Muscle of back (tissue), 11 donors: ENCODE results near the gene CPT1B. TPM values are rescaled to one million over a fixed set of nuclear protein-coding genes. Genes with fewer than 3 reads are reported as not detected.
"Not testable (repeated sequence)": the region's sequence is repeated elsewhere in the genome, so short reads cannot be mapped to it uniquely, and the experiment has no call there.

Experiments
- DNase-seq, 3 donors: peaks; one replicate each; pipeline versions ENCODE4 v3.0.0 to v3.0.0-alpha.2; 2013
- polyA plus RNA-seq, 10 donors: library from polyadenylated mRNA; unstranded; fragments of 120-200 nt; gene quantifications; one replicate each; pipeline ENCODE4 v1.2.1, GENCODE V29; 2013; ENCODE audit not compliant: insufficient read length in 10 of 10

CPT1B gene
- polyA plus RNA-seq, 10 donors, result 22.3 to 73.5 (median 49.0) TPM

- peak in 2 of 3 donors; percentile 82 to 92 for DNase-seq
Observed at GRCh38 chr22:50529897-50530579, 48.2 kb downstream of the CPT1B start, which contains the start of gene TYMP. TSS of gene TYMP (minus strand) at chr22:50530012. CDS start at chr22:50529709, 303 bp downstream.

DNA sequence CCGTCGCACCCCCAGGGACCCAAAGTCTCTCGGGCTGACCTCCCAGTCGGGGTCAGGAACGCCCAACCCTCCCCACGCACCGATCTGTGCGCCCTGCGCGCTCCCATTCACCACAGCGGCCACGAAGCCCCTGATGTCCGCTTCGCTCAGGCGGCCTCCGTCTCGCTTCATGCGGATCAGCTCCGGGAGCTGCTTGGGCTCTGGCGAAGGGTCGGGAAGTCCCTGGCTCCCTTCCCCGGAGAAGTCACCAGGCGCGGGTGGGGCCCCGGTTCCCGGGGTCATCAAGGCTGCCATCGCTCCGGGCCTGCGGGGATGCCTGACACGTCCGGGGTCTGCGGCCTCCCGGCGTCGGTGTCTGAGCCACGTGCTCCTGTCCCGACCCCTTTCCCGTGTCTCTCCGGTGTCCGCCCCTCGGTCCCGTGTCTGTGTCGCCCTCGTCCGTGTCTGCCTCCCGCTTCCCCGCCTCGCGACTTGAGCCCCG lies 48.8 kb downstream of the CPT1B start:
- peak in 1 of 3 donors; percentile 71 for DNase-seq

- DNase-seq, result peak in 1 of 3 donors; percentile 45
Observed at GRCh38 chr22:50528682-50529415, 49.4 kb downstream of the CPT1B start.

DNA sequence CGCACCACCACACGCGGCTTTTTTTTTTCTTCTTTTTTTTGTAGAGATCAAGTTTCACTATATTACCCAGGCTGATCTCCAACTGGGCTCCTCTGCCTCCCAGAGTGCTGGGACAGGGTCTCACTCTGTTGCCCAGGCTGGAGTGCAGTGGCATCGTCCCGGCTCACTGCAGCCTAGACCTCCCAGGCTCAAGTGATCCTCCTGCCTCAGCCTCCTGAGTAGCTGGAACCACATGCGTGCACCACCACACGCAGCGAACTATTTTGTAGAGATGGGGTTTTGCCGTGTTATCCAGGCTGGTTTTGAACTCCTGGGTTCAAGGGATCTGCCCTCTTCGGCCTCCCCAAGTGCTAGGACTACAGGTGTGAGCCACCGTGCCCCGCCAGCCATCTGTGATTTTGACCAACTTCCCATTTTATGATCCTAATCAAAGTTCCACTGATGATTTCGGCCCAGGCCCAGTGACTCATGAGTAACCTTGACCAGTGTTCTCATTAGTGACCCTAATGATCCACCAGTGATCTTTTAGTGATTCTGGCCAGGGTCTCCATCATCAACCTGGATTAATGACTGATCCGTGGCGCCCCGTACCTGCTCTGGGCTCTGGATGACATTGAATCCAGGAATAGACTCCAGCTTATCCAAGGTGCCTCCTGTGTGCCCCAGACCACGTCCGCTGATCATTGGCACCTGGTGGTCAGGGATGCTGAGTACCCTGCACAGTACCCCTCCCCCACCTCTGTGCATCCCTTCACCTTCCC lies 50.1 kb downstream of the CPT1B start:
- peak in 1 of 3 donors; percentile 23 for DNase-seq

DNA sequence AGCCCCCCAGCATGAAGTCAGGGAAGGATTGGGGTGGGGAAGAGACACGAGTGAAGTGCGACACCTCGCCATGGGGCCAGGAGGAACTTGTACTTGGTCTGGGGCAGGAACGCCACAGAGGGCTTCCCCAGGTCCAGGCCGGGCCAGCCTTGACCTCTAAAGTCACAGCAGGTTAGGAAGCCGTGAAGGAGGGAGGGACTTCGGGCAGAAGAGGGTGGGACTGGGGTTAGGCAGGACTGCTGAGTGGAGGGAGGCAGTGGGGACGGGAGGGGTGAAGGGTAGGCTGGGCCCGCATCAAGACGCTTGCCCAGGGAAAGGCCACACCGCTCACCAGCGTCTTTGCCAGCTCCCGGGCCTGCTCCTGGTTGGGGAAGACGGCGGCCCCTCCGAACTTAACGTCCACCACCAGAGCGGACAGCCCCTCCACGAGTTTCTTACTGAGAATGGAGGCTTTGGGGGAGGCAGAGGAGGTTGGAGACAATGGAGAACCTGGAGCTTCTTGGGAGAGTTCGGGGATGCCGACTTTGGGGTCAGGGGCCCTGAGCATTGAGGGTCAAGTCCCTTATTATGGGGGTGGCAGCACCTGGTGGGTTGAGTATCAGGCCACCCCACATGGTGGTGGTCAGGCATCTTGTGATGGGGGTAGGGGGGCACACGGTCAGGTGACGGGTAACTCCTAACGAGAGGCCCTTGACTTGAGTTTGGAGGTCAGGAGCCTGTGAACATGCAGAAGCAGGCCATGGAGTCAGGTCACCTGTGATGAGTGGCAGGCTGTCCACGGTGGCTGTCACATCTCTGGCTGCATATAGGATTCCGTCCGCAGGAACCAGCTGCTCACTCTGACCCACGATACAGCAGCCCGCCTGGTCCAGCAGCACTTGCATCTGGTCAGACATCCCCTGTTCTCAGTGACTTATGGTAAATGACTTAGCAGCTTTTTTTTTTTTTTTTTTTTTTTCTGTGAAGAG lies 51.1 kb downstream of the CPT1B start:
- peak in 1 of 3 donors; percentile 69 for DNase-seq

GRCh38 chr22:50526108-50526833 lies 52.0 kb downstream of the CPT1B start:
- DNase-seq, result peak in 2 of 3 donors; percentile 85 to 95

DNA sequence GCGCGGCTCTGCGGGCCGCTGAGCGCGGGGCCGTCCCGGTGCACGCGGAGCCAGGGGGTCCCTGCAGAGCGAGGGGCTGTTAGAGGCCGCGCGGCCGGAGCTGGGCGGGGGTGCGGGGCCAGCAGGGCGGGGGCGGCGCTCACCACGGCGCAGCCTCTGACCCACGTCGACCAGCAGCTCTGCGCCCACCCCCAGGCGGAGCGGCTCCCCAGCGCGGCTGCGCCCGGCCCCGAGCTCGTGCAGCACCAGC lies 52.4 kb downstream of the CPT1B start:
- peak in 1 of 3 donors; percentile 71 for DNase-seq

- DNase-seq, result peak; percentile 98 to 99 (median 98)
Observed at GRCh38 chr22:50525104-50525857, 52.9 kb downstream of the CPT1B start, which contains the start of gene SCO2. TSS of gene SCO2 (minus strand) at chr22:50525598. CDS start at chr22:50524411, 1,187 bp downstream.

GRCh38 chr22:50524676-50525103 lies 53.5 kb downstream of the CPT1B start:
- no peak for DNase-seq

- peak in 1 of 3 donors; percentile 27 for DNase-seq
Observed at GRCh38 chr22:50523806-50524675, 54.2 kb downstream of the CPT1B start.

GRCh38 chr22:50523458-50523805 lies 54.8 kb downstream of the CPT1B start:
- peak in 1 of 3 donors; percentile 10 for DNase-seq

DNA sequence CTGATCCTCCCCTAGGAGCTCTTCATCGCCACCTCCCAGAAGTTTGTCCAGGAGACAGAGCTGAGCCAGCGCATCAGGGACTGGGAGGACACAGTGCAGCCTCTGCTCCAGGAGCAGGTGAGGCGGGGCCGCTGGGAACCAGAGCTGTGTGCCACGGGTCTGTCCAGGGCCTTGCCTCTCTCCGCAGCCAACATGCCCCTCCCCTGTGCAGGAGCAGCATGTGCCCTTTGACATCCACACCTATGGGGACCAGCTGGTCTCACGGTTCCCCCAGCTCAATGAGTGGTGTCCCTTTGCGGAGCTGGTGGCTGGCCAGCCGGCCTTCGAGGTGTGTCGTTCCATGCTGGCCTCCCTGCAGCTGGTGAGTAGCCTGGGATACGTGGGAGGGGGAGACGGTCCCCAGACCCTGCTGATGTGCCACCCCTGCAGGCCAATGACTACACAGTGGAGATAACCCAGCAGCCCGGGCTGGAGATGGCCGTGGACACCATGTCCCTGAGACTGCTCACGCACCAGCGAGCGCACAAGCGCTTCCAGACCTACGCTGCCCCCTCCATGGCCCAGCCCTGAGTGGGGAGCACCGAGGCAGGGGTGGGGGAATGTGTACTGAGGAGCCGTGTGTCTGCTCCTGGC lies 55.3 kb downstream of the CPT1B start:
- DNase-seq, result peak in 1 of 3 donors; percentile 11

- DNase-seq, result no peak
Observed at GRCh38 chr22:50522208-50522805, 55.9 kb downstream of the CPT1B start.

DNA sequence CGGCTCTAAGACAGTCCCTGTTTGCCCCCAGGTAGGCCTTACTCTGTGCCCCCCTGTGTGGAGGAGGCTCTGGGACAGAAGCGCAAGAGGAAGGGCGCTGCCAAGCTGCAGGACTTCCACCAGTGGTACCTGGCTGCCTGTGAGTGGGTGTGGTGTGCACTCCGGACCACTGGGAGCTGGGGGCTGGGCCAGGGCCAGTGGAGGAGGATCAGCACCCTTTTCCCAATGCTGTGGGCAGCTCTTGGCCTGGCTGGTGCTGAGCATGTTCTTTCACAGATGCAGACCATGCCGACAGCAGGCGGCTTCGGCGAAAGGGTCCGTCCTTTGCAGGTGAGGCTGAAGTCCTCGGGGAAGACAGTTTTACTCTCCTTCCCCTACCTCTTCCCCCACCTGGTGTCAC lies 56.5 kb downstream of the CPT1B start:
- DNase-seq, result no peak

DNA sequence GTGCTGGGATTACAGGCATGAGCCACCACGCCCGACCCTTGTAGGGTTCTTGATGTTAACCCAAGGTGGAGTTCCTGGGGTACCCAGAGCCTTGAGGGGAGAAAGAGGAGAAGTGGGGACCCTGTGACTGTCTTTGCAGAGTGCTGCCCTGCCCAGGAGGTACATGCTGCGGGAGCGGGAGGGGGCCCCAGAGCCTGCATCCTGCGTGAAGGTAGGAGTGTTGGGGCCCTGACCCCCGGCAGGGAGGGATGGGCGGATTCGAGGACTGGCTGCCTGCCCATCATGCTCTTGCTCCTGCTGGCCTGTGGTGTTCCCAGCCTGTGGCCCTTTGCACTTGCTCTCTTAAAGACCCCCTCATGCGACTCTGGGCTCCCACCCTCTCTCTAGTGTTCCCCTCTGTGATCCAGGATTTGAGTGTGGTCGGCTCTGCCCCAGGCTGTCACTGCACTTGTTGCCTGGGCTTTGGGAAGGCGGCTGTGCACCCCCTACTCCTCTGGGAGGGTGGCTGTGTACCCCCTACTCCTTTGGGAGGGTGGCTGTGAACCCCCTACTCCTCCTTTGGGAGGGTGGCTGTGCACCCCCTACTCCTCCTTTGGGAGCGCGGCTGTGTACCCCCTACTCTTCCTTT lies 57.3 kb downstream of the CPT1B start:
- no peak for DNase-seq

GRCh38 chr22:50520184-50520583 lies 58.0 kb downstream of the CPT1B start:
- not testable (repeated sequence) for DNase-seq

- DNase-seq, result no peak
Observed at GRCh38 chr22:50519151-50519550, 59.1 kb downstream of the CPT1B start.
